Loucy (cell line): ENCODE results near the gene CFHR5.

Experiments
- H2AFZ ChIP-seq: fragments of 200-600 bp; sonication (generic); 2 replicates; pipeline ENCODE4 v1.6.0; 2016; ENCODE audit warnings: antibody characterized with exemption, mild to moderate bottlenecking, low read length, moderate library complexity
- H3F3A ChIP-seq: fragments of 200-600 bp; 2 replicates; pipeline ENCODE4 v1.6.0; 2016; ENCODE audit warnings: antibody characterized with exemption, low read depth, mild to moderate bottlenecking
- H3K27me3 ChIP-seq: fragments of 200-600 bp; sonication (generic); 2 replicates; pipeline ENCODE4 v1.6.1; 2014; ENCODE audit warnings: low read length, mild to moderate bottlenecking; ENCODE audit not compliant: insufficient read depth, poor library complexity, severe bottlenecking
- H3K36me3 ChIP-seq: fragments of 200-600 bp; sonication (generic); 2 replicates; pipeline ENCODE4 v1.6.1; 2016; ENCODE audit warnings: low read length; ENCODE audit not compliant: insufficient read depth
- H3K4me1 ChIP-seq: fragments of 200-600 bp; sonication (generic); 2 replicates; pipeline ENCODE4 v1.5.1; 2014; ENCODE audit warnings: low read length, mild to moderate bottlenecking; ENCODE audit not compliant: insufficient read depth, poor library complexity, severe bottlenecking
- H3K4me2 ChIP-seq: fragments of 200-600 bp; sonication (generic); 2 replicates; pipeline ENCODE4 v1.6.0; 2014; ENCODE audit warnings: antibody characterized with exemption, low read length, low read depth, mild to moderate bottlenecking; ENCODE audit not compliant: poor library complexity, severe bottlenecking
- H3K4me3 ChIP-seq: fragments of 200-600 bp; sonication (generic); 2 replicates; pipeline ENCODE4 v1.5.1; 2014; ENCODE audit warnings: low read length, mild to moderate bottlenecking, mixed read lengths; ENCODE audit not compliant: poor library complexity, severe bottlenecking
- H3K79me2 ChIP-seq: fragments of 200-600 bp; sonication (generic); 2 replicates; pipeline ENCODE4 v1.6.1; 2014; ENCODE audit warnings: low read length; ENCODE audit not compliant: insufficient read depth
- H3K9ac ChIP-seq: fragments of 200-600 bp; sonication (generic); 2 replicates; pipeline ENCODE4 v1.6.0; 2014; ENCODE audit warnings: mild to moderate bottlenecking, low read depth, low read length, moderate library complexity; ENCODE audit not compliant: poor library complexity, severe bottlenecking
- H3K9me2 ChIP-seq: fragments of 200-600 bp; sonication (generic); replicated peaks from 2 replicates; pipeline ENCODE4 v1.6.1; 2016; ENCODE audit warnings: low read depth, low read length, mixed read lengths
- H3K9me3 ChIP-seq: fragments of 200-600 bp; sonication (generic); 2 replicates; pipeline ENCODE4 v1.6.1; 2014; ENCODE audit warnings: mild to moderate bottlenecking, antibody characterized with exemption, low read length, low read depth; ENCODE audit not compliant: insufficient read depth
- H4K20me1 ChIP-seq: fragments of 200-600 bp; sonication (generic); 2 replicates; pipeline ENCODE4 v1.6.0; 2014; ENCODE audit warnings: antibody characterized with exemption, low read length, mild to moderate bottlenecking; ENCODE audit not compliant: insufficient read depth, poor library complexity, severe bottlenecking
- EZH2phosphoT487 ChIP-seq: fragments of 200-600 bp; IDR thresholded peaks from 2 replicates; pipeline ENCODE4 v1.6.1; 2018; ENCODE audit warnings: antibody characterized with exemption, mild to moderate bottlenecking, moderate library complexity, borderline replicate concordance
- TF ChIP-seq, protein P1 (sequence below): fragments of 200-600 bp; sonication (generic); conservative IDR thresholded peaks from 2 replicates; pipeline ENCODE4 v1.5.1; 2014; ENCODE audit warnings: mild to moderate bottlenecking, antibody characterized with exemption, low read length

Gene CFHR5

DNA sequence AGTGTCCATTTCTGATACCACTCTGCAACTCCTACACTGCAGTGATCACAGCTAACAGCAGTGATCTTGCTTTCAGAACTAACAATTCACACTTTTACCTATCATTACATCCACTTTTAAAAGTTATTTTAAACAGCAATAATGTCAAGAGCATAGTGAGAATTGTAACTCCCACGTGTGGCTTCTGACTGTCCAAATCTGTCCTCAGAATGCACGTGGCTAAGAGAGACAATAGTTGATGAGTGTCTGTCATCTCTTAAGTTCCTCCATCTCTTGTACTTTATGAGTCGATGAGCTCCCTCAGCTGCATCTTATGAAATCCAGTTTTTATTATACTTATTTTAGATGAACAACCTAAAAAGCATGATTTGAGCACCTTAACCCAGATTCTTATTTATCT is 16.5 kb upstream of the CFHR5 start:
- no peak overlapping the region for H3K4me2 ChIP-seq
- no peaks in the 10 kb centered on the region for H4K20me1 ChIP-seq
- H2AFZ ChIP-seq: no peak overlapping the region
- H3K9me3 ChIP-seq: no peaks in the 10 kb centered on the region
- TF ChIP-seq EZH2phosphoT487: no peak
- TF ChIP-seq, protein P1, sequence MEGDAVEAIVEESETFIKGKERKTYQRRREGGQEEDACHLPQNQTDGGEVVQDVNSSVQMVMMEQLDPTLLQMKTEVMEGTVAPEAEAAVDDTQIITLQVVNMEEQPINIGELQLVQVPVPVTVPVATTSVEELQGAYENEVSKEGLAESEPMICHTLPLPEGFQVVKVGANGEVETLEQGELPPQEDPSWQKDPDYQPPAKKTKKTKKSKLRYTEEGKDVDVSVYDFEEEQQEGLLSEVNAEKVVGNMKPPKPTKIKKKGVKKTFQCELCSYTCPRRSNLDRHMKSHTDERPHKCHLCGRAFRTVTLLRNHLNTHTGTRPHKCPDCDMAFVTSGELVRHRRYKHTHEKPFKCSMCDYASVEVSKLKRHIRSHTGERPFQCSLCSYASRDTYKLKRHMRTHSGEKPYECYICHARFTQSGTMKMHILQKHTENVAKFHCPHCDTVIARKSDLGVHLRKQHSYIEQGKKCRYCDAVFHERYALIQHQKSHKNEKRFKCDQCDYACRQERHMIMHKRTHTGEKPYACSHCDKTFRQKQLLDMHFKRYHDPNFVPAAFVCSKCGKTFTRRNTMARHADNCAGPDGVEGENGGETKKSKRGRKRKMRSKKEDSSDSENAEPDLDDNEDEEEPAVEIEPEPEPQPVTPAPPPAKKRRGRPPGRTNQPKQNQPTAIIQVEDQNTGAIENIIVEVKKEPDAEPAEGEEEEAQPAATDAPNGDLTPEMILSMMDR: no peak
- no peaks in the 10 kb centered on the region for H3K79me2 ChIP-seq
- no peaks in the 10 kb centered on the region for H3K9me2 ChIP-seq
- H3K27me3 ChIP-seq: no peaks in the 10 kb centered on the region
- no peak overlapping the region for H3K4me3 ChIP-seq
- H3K4me1 ChIP-seq: no peaks in the 10 kb centered on the region
- H3K36me3 ChIP-seq: no peaks in the 10 kb centered on the region
- no peak overlapping the region for H3K9ac ChIP-seq
- no peaks in the 10 kb centered on the region for H3F3A ChIP-seq

DNA sequence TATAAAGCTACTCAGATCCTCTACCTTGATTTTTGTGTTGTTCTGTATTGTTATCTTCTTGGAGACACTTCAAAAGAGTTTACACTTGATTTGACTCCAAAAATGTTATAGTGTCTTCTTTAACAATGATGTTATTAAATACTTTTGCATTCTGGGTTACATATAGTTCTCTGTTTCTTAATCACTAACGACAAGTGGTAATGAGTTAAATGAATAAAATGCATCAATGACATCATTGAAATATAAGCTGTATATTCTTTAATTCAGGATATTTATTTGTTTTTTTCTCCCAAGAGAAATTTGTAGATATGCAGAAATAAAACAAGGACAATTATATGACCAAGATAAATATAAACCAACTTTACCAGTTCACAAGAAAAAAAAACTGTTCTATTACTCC is 7.2 kb upstream of the CFHR5 start:
- no peaks in the 10 kb centered on the region for H3K9me2 ChIP-seq
- no peaks in the 10 kb centered on the region for H3K9me3 ChIP-seq
- H3K36me3 ChIP-seq: no peaks in the 10 kb centered on the region
- no peak overlapping the region for H3K9ac ChIP-seq
- H3K4me2 ChIP-seq: no peak overlapping the region
- TF ChIP-seq, protein P1: no peak
- no peak for TF ChIP-seq EZH2phosphoT487
- no peak overlapping the region for H2AFZ ChIP-seq
- no peak overlapping the region for H3K4me3 ChIP-seq
- no peaks in the 10 kb centered on the region for H3K27me3 ChIP-seq
- no peaks in the 10 kb centered on the region for H3F3A ChIP-seq
- H3K79me2 ChIP-seq: no peaks in the 10 kb centered on the region
- no peaks in the 10 kb centered on the region for H3K4me1 ChIP-seq
- H4K20me1 ChIP-seq: no peaks in the 10 kb centered on the region

DNA sequence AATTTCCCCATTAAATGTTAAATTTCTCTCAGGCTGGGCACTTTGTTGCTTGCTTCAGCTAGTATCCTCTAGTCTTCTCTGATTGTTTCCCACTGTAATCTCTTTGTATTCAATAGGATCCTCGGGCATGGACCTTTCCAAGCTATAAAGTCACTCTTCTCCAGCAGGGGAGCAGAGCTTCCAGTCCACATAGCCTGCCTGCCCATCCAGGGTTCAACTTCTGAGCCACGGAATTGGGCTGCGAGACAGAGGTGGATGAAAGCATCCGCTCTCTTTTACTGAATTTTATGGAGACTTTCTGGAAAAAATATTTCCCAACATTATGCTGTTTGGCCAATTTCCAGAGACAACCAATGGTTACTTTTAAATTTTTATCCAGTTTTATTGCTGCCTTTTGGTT is 1.1 kb upstream of the CFHR5 start:
- Histone ChIP-seq H3K79me2 (no peaks in the 10 kb centered on the region), H3K4me2 (no peak overlapping the region), H3K4me3 (no peak overlapping the region), H3K36me3 (no peaks in the 10 kb centered on the region), H3K9ac (no peak overlapping the region), H3K9me2 (no peaks in the 10 kb centered on the region), H3F3A (no peaks in the 10 kb centered on the region), H3K9me3 (no peaks in the 10 kb centered on the region), H4K20me1 (no peaks in the 10 kb centered on the region), H2AFZ (no peak overlapping the region), H3K27me3 (no peaks in the 10 kb centered on the region), H3K4me1 (no peaks in the 10 kb centered on the region)
- TF ChIP-seq, protein P1: no peak
- TF ChIP-seq EZH2phosphoT487: no peak
